SKM-1 treated with dmso at 0.1 percent for 144 hours (cell line): ENCODE measurements around the gene OR6J1.
"Not testable (repeated sequence)": the region's sequence is repeated elsewhere in the genome, so short reads cannot be mapped to it uniquely, and the experiment has no call there.

Source experiments
- DNase-seq: peaks from one replicate; lab custom pipeline; 2025; ENCODE audit not compliant: unreplicated experiment; lab: John Stamatoyannopoulos, UW

Gene OR6J1

GRCh38 chr14:22644305-22644635 is at the start of gene OR6J1:
Gene OR6J1, minus strand, starts transcription at chr14:22644352. Its CDS starts 9,541 bp downstream, at chr14:22634811.
- DNase-seq: no peak

- DNase-seq: no peak
These were observed 48.0 kb upstream of the OR6J1 start for GRCh38 chr14:22692194-22692593.

- DNase-seq: no peak
These were observed 47.0 kb upstream of the OR6J1 start for GRCh38 chr14:22691171-22691570.

GRCh38 chr14:22689199-22689598 is 45.0 kb upstream of the OR6J1 start:
- no peak for DNase-seq

GRCh38 chr14:22687969-22688368 is 43.8 kb upstream of the OR6J1 start:
- DNase-seq: not testable (repeated sequence)

- DNase-seq: not testable (repeated sequence)
These were observed 42.0 kb upstream of the OR6J1 start for GRCh38 chr14:22686176-22686611.

- no peak for DNase-seq
These were observed 41.3 kb upstream of the OR6J1 start for GRCh38 chr14:22685467-22685866.

- DNase-seq: not testable (repeated sequence)
These were observed 39.3 kb upstream of the OR6J1 start for GRCh38 chr14:22683428-22683827.

- no peak for DNase-seq
These were observed 34.1 kb upstream of the OR6J1 start for GRCh38 chr14:22678221-22678620.

- DNase-seq: not testable (repeated sequence)
These were observed 33.4 kb upstream of the OR6J1 start for GRCh38 chr14:22677551-22677950.

GRCh38 chr14:22671622-22672021 is 27.5 kb upstream of the OR6J1 start:
- no peak for DNase-seq

- no peak for DNase-seq
These were observed 24.7 kb upstream of the OR6J1 start for GRCh38 chr14:22668863-22669262.

GRCh38 chr14:22668417-22668816 is 24.3 kb upstream of the OR6J1 start:
- DNase-seq: no peak

- DNase-seq: no peak
These were observed 23.7 kb upstream of the OR6J1 start for GRCh38 chr14:22667881-22668280.

GRCh38 chr14:22666203-22666893 is 22.2 kb upstream of the OR6J1 start:
- DNase-seq: no peak

- no peak for DNase-seq
These were observed 20.1 kb upstream of the OR6J1 start for GRCh38 chr14:22664261-22664660.

GRCh38 chr14:22660654-22661053 is 16.5 kb upstream of the OR6J1 start:
- DNase-seq: no peak

- DNase-seq: no peak
These were observed 14.8 kb upstream of the OR6J1 start for GRCh38 chr14:22658946-22659345.

- peak; percentile 4 for DNase-seq
These were observed 13.7 kb upstream of the OR6J1 start for GRCh38 chr14:22657861-22658260.

GRCh38 chr14:22656945-22657731 is 13.0 kb upstream of the OR6J1 start:
- no peak for DNase-seq

GRCh38 chr14:22656226-22656625 is 12.1 kb upstream of the OR6J1 start:
- DNase-seq: no peak

- DNase-seq: peak; percentile 1
These were observed 9.0 kb upstream of the OR6J1 start for GRCh38 chr14:22653012-22653621.
